ENCODE data around the gene CDIPT.
"Not testable (repeated sequence)": the region's sequence is repeated elsewhere in the genome, so short reads cannot be mapped to it uniquely, and the experiment has no call there.

Gene CDIPT

DNA sequence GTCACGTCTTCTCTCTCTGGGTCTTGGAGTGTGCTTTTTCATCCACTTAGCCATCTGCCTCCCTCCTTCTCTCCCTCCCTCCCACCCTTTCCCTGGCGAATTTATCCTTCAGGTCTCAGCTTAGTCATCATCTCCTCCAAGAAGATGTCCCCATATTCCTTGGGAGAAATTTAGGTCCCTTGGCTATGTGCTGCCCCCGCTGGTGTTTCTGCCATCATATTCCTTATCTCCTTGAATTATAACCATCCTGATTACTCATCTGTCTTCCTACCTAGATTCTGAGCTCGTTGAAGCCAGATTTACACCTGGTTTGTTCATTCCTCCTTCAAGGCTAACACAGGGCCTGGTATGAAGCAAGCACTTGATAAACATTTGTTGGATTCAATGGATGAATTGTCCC is 31.3 kb upstream of the CDIPT start:
- no peak for DNase-seq

- DNase-seq, result no peak
Observed at GRCh38 chr16:29893553-29893952, 30.5 kb upstream of the CDIPT start.

DNA sequence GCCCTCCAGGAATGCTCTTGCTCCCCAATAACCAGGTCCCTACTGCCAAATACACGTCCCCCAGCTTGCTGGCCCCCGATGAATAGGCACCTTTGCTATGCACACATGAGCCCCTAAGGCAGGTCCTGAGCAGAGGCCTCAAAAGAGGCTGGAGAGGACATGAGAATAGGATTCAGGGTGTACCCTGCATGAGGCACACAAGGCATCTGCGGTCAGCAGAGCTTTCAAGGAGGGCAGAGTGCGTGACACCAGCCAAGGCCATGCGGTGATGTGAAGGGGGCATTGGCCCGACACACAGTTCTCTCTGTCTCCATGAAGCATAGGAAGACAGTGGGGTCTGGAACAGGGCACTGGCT is 29.4 kb upstream of the CDIPT start:
- DNase-seq, result no peak

DNA sequence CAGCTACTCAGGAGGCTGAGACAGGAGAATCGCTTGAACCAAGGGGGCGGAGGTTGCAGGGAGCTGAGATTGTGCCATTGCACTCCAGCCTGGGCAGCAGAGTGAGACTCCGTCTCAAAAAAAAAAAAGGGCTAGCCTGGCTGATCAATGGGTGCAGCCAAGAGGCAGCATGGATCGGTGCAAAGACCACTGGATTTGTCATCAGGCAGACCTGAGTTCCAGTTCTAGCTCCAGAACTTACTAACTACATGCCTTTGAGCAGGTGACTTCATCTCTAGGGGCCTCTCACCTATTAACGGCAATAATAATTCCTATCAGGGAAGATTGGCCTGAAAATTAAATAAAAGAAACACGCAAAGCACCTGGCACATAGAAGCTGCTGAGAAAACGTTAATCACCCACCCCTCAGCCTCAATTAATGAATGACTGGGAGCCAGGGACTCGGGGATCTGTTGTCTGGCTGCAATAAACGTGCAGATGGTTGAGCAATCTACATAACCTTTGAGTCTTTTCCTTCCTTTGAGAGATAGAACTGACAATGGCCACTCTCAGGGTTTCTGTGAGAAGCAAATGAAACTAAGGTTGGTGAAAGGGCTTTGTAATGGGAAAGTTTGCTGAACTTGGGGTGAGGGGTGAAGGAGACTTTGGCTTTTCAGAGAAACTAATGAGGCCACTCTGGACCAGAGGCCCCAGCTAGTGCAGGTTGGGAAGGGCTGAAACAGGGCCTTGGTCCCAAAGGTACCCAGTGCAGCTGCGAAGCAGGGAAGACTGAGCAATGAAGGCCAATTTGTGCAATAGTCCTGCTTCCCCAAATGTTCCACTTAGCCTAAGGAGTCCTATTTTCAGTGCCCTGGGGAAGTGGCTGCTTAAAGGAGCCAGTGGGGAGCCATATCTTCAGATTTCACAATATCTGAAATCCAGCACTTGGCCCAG is 28.8 kb upstream of the CDIPT start:
- no peak for DNase-seq

- not testable (repeated sequence) for DNase-seq
Observed at GRCh38 chr16:29889372-29889771, 26.3 kb upstream of the CDIPT start.

- no peak for DNase-seq
Observed at GRCh38 chr16:29883987-29884386, 21.0 kb upstream of the CDIPT start.

- no peak for DNase-seq
Observed at GRCh38 chr16:29881050-29881449, 18.0 kb upstream of the CDIPT start.

DNA sequence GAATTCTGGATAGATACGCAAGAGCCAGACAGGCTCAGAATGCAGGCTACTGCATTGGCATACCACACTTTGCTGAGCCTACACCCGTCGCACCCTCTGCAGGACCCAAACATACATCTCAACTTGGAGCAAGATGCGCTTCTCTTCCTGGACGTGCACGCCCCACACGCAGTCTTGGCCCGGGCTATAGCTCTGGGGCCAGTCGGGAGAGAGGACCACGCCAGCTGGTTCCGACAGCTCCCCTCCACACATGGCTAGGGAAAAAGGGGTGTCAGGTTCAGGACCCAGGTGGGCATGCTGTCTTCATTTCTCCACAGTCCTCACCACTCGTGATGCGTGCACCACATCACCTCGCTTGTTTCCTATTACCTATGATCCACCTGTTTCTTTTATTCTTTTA is 15.1 kb upstream of the CDIPT start:
- no peak for DNase-seq

DNA sequence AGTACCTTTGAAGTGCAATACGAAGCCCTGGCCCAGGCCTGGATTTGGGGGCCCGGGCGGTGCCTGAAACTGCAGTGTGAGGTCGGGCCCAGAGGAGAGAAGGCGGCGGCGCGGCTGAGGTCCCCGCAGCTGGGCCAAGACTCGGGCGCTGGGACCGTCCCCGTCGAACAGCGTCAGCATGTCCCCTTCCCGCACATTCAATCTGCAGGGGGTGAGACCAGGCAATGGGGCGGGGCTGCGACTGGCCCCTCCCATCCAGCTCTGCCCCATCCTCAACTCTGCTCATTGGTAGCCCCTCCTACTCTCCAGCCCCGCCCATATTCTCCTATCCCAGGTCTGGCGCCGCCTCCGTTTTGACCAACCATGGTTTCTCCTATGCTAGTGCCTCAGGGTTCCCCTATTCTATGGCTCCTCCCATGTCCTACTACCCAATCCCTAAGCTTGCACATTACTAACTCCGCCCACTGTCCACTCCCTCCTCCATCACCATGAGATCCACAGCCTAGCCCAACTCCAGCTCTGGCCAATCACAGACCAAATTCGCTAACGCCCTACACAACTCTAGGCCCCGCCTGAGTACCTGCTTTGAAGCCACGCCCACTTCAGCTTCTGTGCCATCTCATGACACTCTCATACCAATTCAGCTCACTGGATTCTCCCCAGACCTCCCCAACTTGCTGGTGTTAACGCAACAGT is 14.4 kb upstream of the CDIPT start:
- DNase-seq, result no peak

GRCh38 chr16:29876594-29877249 is 13.7 kb upstream of the CDIPT start:
- DNase-seq, result no peak

- no peak for DNase-seq
Observed at GRCh38 chr16:29876217-29876593, 13.2 kb upstream of the CDIPT start.

GRCh38 chr16:29875206-29875605 is 12.2 kb upstream of the CDIPT start:
- DNase-seq, result no peak

- DNase-seq, result no peak
Observed at GRCh38 chr16:29873319-29873718, 10.3 kb upstream of the CDIPT start.

GRCh38 chr16:29871822-29872546 is 9.0 kb upstream of the CDIPT start:
- DNase-seq, result no peak

DNA sequence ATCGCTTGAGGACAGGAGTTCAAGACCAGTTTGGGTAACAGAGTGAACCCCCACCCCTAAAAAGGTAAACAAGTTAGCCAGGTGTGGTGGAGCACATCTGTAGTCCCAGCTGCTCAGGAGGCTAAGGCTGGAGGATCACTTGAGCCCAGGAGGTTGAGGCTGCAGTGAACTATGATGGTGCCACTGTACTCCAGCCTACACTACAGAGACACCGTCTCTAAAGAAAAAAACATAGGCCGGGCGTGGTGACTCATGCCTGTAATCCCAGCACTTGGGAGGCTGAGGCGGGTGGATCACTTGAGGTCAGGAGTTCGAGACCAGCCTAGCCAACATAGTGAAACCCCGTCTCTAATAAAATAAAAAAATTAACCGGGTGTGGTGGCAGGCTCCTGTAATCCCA is 6.0 kb upstream of the CDIPT start:
- DNase-seq, result not testable (repeated sequence)

- no peak for DNase-seq
Observed at GRCh38 chr16:29868396-29869009, 5.5 kb upstream of the CDIPT start.

DNA sequence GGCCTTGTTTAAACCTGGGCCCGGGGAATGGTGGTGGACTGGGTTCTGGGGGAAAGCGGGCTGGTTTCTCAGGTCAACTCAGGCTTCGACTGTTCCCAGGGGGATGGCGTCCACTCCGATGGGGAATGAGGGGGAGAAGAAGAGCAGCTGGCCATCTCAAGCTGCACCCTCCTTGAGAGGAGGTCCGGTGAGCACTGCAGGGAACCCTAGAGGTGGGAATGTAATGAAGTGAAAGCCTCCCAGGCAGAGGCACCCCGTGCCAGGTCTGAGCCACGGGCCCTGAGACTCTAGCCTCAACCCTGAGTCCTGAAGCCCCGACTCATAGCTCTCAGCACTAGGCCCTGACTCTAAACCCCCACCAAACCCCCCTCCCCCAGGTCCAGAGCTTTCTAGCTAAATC is 1.2 kb upstream of the CDIPT start:
- no peak for DNase-seq

GRCh38 chr16:29863669-29863984 is 601 bp upstream of the CDIPT start:
- no peak for DNase-seq

DNA sequence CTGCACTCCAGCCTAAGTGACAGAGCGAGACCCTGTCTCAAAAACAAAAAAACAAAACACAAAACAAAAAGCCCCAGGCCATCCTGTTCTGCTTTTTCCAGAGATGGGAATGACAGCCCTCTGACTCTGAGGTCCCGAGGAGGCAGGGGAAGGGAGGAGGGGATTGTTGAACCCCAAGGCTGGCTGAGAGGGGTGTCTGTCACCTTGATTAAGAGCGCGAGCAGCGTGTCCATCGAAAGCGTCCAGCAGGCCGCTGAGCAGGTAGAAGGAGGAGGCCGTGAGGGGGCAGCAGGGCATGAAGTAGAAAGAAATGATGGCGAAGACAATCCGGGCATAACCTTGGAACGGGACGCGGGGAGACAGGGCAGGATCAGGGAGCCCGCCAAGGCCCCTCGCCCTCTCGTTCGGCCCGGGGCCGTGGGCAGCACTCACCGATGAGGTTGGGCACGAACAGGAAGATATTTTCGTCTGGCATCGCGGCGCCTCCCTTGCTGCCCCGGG is 593 bp downstream of the CDIPT start:
- DNase-seq, result no peak

GRCh38 chr16:29860218-29860617 is 2.8 kb downstream of the CDIPT start:
- DNase-seq, result no peak

DNA sequence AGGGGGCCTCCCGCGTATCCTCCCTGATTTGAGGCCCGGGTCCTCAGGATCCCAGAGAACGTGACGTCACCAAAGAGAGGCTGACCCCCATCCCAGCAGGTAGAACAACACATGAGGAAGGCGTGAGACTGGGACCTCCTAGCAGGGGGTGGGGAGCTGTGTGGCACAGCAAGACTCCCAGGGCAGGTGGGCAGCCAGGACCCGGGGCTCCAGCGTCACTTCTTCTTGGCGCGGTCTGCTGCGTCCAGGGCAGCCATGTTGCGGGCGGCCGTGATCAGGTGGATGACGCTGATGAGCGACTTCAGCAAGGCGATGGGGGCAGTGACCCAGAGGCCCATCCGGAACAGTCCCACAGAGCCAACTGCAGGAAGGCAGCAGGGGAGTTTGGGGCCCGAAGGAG is 4.1 kb downstream of the CDIPT start:
- DNase-seq, result no peak

DNA sequence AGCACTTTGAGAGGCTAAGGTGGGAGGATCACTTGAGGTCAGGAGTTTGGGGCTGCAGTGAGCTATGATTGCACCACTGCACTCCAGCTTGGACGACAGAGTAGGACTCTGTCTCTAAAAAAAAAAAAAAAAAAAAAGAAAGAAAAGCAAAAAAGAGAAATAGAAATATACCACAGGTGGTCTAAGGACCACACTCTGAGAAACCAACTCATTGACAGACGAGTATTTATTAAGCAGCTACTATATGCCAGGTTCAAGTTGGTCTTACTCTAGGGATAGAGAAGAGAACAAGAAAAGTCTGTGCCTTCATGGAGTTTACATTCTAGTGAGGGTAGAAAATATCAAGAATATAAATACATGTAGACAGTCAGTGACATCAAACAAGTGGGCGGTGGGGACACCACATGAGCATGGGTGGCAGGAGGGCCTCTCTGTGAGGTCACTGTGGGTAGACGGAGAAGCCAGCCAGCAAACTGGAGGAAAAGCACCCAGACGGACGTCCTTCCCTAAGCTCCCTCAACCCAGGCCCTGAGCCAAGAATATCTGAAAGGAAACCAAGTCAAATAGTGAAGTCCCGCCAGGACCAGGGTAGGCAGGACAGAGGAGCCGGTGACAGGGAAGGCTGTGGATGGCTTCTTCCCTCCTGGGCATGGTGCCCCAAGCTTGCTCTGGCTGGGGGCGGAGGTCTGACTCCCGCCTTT is 4.7 kb downstream of the CDIPT start:
- DNase-seq, result no peak

Measured in DMS79 (cell line).